ENCODE data around the gene LRRC7.
"Not testable (repeated sequence)": the region's sequence is repeated elsewhere in the genome, so short reads cannot be mapped to it uniquely, and the experiment has no call there.

- not testable (repeated sequence) for TF ChIP-seq STAT1 (IDR thresholded peaks at IDR 0.05; ENCODE audit: unreplicated experiment); EZH2phosphoT487 (IDR thresholded peaks at IDR 0.05; ENCODE audit: unreplicated experiment); CTCF (conservative IDR thresholded peaks at IDR 0.05; ENCODE audit: low read depth in 2 of 2); REST (IDR thresholded peaks at IDR 0.05; ENCODE audit: unreplicated experiment); POLR2AphosphoS5 (IDR thresholded peaks at IDR 0.05; ENCODE audit: low read depth); EZH2 (IDR thresholded peaks at IDR 0.05; ENCODE audit: low read depth, unreplicated experiment)
Measured at GRCh38 chr1:69962452-69962851, 394.7 kb downstream of the LRRC7 start.
